BLaER1 treated with 17β-estradiol and CSF1 and Interleukin-3, amounts not matched to agents 10 nM and 100 nM (cell line): ENCODE results near the gene PRDX5.

ENCODE experiments used
- H3K27ac ChIP-seq, 11 experiments: shearing (Covaris generic); formaldehyde crosslinking; 2 replicates each; pipeline ENCODE4 v1.8.1; 2022
- H3K27me3 ChIP-seq, 11 experiments: shearing (Covaris generic); formaldehyde crosslinking; 2 replicates each; pipeline ENCODE4 v1.8.1; 2022
- H3K36me3 ChIP-seq, 11 experiments: shearing (Covaris generic); formaldehyde crosslinking; 2 replicates each; pipeline ENCODE4 v1.8.1; 2022
- H3K4me1 ChIP-seq, 10 experiments: shearing (Covaris generic); formaldehyde crosslinking; 2 replicates each; pipeline ENCODE4 v1.8.1; 2022
- H3K4me2 ChIP-seq, 11 experiments: shearing (Covaris generic); formaldehyde crosslinking; 2 replicates each; pipeline ENCODE4 v1.8.1; 2022
- H3K4me3 ChIP-seq, 10 experiments: shearing (Covaris generic); formaldehyde crosslinking; 2 replicates each; pipeline ENCODE4 v1.8.1; 2022
- H3K9ac ChIP-seq, 11 experiments: shearing (Covaris generic); formaldehyde crosslinking; 2 replicates each; pipeline ENCODE4 v1.8.1; 2022
- H3K9me3 ChIP-seq, 11 experiments: shearing (Covaris generic); formaldehyde crosslinking; replicated peaks in 1 of 11; 2 replicates each; pipeline ENCODE4 v1.8.1; 2022
- H4K20me1 ChIP-seq, 11 experiments: shearing (Covaris generic); formaldehyde crosslinking; 2 replicates each; pipeline ENCODE4 v1.8.1; 2022
- Cebpa-rat ChIP-seq, 11 experiments: shearing (Covaris generic); IDR thresholded peaks; 2 replicates each; pipeline ENCODE4 v1.8.1; 2022

PRDX5 gene

DNA sequence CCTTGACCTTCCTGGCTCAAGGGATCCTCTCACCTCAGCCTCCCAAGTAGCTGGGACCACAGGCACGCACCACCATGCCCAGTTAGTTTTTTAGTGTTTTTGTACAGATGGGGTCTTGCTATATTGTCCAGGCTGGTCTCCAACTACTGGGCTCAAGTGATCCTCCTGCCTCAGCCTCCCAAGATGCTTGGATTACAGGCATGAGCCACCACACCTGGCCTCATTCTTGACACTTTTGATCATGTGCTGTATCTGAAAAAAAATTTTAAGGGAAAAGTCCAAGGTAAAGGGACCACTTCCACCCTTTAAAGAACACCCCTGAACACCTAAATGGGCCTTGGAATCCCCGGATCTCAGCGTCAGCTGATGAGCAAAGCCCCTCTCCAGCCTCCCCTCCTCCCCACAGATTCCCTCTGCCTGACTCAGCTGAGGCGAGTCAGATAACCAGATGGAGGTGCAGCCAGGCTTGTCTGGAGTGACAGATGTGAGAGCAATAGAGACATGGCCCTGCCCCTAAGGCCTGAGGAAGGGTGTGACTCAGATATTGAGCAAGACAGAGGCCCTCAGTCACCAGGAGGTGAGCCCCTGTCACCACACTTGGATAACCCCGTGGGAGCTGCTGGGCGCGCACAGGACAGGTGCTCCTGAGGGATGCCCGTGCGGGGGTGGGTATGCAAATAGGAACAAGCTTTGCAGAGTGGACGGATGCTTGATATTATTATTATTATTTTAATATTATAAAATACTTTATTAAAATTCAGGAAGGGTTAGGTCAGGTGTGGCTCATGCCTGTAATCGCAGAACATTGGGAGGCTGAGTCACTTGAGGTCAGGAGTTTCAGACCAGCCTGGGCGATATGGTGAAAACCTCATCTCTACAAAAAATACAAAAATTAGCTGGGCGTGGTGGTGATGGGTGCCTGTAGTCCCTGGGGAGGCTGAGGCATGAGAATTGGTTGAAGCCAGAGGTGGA lies 17.1 kb downstream of the PRDX5 start:
- Histone ChIP-seq H3K4me2 (peak overlapping the region; percentile 39 to 87 (median 73)), H3K9me3 (no peaks in the 10 kb centered on the region), H3K36me3 (no peaks in the 10 kb centered on the region), H3K9ac (peak overlapping the region in 9 of 11 experiments; percentile 31 to 68 (median 62); a peak in 17 of 22 replicates), H4K20me1 (no peaks in the 10 kb centered on the region), H3K27me3 (no peaks in the 10 kb centered on the region), H3K4me3 (peak overlapping the region in 1 of 10 experiments; percentile 39; a peak in 4 of 20 replicates), H3K27ac (peak overlapping the region in 9 of 11 experiments; percentile 47 to 93 (median 78); a peak in 18 of 22 replicates), H3K4me1 (peaks cover 49 to 93% (median 86%) of the 10 kb centered on the region in 10 experiments)
- TF ChIP-seq Cebpa-rat (IDR thresholded peaks at IDR 0.05) = peak in 9 of 11 experiments; percentile 92 to 99 (median 96); a peak in 18 of 22 replicates

DNA sequence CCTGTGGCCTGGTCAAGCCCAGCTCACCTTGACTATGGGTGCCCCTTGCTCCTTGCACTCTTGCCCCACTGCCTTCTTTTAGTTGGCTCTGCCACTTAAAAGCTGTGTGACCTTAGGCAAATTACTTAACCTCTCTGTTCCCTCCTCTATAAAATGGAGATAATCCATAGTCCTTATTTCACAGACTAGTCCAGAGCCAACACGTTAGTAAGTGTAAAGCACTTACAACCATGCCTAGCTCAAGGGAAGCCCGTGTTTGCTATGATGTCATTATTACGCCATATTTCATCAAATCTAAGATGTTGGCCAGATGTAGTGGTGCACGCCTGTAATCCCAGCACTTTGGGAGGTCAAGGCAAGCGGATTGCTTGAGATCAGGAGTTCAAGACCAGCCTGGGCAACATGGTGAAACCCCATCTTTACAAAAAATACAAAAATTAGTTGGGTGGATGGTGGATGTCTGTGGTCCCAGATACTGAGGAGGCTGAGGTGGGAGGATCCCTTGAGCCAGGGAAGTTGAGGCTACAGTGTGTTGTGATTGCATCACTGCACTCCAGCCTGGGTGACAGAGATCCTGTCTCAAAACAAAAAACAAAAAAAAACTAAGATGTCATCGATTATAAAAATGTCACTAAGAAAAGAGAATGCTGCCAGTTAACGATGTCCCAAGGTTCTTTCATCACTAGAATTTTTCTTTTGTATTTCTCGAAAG lies 19.8 kb downstream of the PRDX5 start:
- Histone ChIP-seq H3K4me3 (no peak overlapping the region), H3K4me2 (peak overlapping the region in 6 of 11 experiments; percentile 13 to 95 (median 41); a peak in 10 of 22 replicates), H3K9ac (peak overlapping the region in 2 of 11 experiments; percentile 12 to 31; a peak in 2 of 22 replicates), H3K36me3 (no peaks in the 10 kb centered on the region), H4K20me1 (no peaks in the 10 kb centered on the region), H3K4me1 (peaks cover 58 to 97% (median 92%) of the 10 kb centered on the region in 10 experiments), H3K27me3 (no peaks in the 10 kb centered on the region), H3K27ac (peak overlapping the region in 8 of 11 experiments; percentile 36 to 93 (median 86); a peak in 16 of 22 replicates), H3K9me3 (no peaks in the 10 kb centered on the region)
- TF ChIP-seq Cebpa-rat (IDR thresholded peaks at IDR 0.05) = peak in 4 of 11 experiments; percentile 4 to 77 (median 44); a peak in 4 of 22 replicates

DNA sequence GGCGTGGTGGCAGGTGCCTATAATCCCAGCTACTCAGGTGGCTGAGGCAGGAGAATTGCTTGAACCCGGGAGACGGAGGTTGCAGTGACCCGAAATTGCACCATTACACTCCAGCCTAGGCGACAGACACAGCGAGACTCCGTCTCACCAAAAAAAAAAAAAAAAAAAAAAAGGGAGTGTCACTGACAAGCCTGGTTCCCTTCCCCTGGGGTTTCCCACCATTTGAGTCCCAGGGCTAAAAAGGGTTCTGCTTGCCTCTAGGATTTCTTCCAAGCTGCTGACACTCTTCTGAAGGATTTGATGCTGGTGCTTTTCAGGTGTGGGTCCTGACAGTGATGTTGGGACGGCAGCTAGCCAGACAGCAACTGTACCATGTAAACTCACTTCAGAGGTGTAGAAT lies 20.8 kb downstream of the PRDX5 start:
- Histone ChIP-seq H3K27me3 (no peaks in the 10 kb centered on the region), H4K20me1 (no peaks in the 10 kb centered on the region; a peak in 1 of 22 replicates), H3K9ac (peak overlapping the region in 5 of 11 experiments; percentile 72 to 83 (median 78); a peak in 9 of 22 replicates), H3K4me3 (no peak overlapping the region), H3K36me3 (no peaks in the 10 kb centered on the region), H3K9me3 (no peaks in the 10 kb centered on the region), H3K4me1 (peaks cover 54 to 95% (median 93%) of the 10 kb centered on the region in 10 experiments), H3K4me2 (peak overlapping the region in 10 of 11 experiments; percentile 74 to 95 (median 90); a peak in 20 of 22 replicates), H3K27ac (peak overlapping the region in 9 of 11 experiments; percentile 4 to 93 (median 83); a peak in 15 of 22 replicates)
- no peak for TF ChIP-seq Cebpa-rat (IDR thresholded peaks at IDR 0.05)

DNA sequence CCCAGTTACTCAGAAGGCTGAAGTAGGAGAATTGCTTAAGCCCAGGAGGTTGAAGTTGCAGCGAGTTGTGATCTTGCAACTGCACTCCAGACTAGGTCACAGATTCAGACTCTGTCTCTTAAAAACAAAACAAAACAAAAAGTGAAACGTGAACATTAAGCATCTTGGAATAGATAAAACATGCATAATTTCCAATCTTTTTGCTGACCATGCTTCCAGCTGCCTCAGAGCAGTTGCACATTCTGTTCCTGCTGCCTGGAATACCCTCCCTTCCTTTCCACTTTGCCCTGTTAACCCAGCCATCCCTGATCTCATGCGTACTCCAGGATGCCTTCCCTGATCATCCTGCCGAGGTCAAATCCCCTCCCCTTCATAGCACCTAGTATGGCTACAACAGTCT lies 21.4 kb downstream of the PRDX5 start:
- Histone ChIP-seq H3K4me3 (0 out of 20 replicates have a peak overlapping the region, but pooled peaks of 2 of the 10 experiments have one; percentile 50 to 51), H4K20me1 (no peaks in the 10 kb centered on the region; a peak in 1 of 22 replicates), H3K36me3 (no peaks in the 10 kb centered on the region; a peak in 1 of 22 replicates), H3K9ac (peak overlapping the region in 9 of 11 experiments; percentile 63 to 83 (median 74); a peak in 17 of 22 replicates), H3K4me2 (peak overlapping the region; percentile 74 to 95 (median 90)), H3K27me3 (no peaks in the 10 kb centered on the region), H3K9me3 (no peaks in the 10 kb centered on the region), H3K27ac (peak overlapping the region in 9 of 11 experiments; percentile 66 to 93 (median 83); a peak in 18 of 22 replicates), H3K4me1 (peaks cover 54 to 94% (median 90%) of the 10 kb centered on the region in 10 experiments)
- TF ChIP-seq Cebpa-rat (IDR thresholded peaks at IDR 0.05) = peak in 2 of 11 experiments; percentile 8 to 49; a peak in 2 of 22 replicates

DNA sequence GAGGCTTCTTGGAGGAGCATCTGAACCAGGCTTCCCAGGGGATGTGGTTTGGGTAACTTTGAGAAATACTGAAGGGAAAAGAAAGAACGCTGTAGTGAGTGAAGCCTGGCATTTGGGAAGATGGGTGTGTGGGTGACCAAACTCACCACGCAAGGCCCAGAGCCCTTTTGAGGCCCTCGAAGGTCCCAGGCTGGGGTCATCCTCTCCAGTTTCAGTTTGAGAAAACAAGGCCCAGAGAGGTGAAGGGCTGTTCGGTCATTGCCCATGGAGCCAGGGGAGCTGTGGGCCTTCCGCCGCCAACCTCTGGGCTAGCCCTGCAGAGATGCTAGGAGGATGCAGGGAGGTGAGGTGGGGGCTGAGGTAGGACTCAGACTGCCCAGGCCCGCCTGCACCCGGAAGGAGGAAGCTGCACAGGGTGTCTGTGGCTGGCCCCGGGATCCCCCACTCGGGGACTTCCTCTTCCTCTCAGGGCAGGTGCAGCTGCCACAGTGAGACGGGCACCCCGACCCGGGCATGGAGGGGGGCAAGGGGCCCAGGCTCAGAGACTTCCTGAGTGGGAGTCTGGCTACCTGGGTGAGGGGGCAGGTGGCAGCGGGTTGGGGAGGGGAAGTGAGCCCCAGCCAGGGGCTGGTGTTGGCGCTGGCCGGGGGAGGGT lies 22.0 kb downstream of the PRDX5 start, which contains the start of gene CCDC88B:
CCDC88B (plus strand) TSS at position 451 of the 655 bp plus-strand sequence; CDS start at position 514, 63 bp downstream.
- Histone ChIP-seq H3K4me1 (peaks cover 51 to 93% (median 85%) of the 10 kb centered on the region in 10 experiments), H3K27ac (peak within 1 kb of the TSS; percentile 33 to 93 (median 82); a peak in 21 of 22 replicates), H3K9ac (peak within 1 kb of the TSS; percentile 63 to 83 (median 73); a peak in 21 of 22 replicates), H3K9me3 (no peaks in the 10 kb centered on the region), H3K27me3 (no peaks in the 10 kb centered on the region), H4K20me1 (no peaks in the 10 kb centered on the region; a peak in 1 of 22 replicates), H3K4me2 (peak within 1 kb of the TSS; percentile 74 to 95 (median 90)), H3K36me3 (no peaks in the 10 kb centered on the region; a peak in 2 of 22 replicates), H3K4me3 (peak within 1 kb of the TSS; percentile 33 to 65 (median 50))
- no peak for TF ChIP-seq Cebpa-rat (IDR thresholded peaks at IDR 0.05)

DNA sequence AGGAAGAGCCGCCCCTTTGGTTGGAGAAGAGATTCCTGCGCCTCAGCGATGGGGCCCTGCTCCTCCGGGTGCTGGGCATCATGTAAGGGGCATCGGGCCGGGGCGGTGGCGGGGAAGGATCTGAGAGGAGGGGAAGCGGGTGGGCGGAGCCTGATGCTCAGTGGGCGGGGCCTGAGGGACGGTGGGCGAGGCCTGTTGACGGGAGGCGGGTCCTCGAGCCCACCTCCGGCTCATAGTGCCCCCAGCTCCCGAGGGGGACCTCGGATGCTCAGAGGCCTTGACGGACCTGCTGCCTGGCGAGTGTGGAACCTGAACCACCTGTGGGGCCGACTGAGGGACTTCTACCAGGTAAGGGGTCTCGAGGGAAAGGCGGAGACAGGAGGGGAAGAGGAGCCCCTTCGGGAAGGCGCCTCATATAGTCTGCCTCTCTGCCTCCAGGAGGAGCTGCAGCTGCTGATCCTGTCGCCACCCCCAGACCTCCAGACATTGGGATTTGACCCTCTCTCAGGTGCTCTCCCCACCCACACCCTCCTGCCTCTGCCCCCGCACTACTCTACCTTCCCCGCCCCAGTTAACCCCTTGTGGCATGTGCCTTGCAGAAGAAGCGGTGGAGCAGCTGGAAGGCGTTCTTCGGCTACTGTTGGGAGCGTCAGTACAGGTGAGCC lies 22.9 kb downstream of the PRDX5 start:
- TF ChIP-seq Cebpa-rat (IDR thresholded peaks at IDR 0.05) = no peak
- Histone ChIP-seq H3K4me1 (peaks cover 43 to 95% (median 82%) of the 10 kb centered on the region in 10 experiments), H3K9me3 (no peaks in the 10 kb centered on the region), H3K27me3 (no peaks in the 10 kb centered on the region), H4K20me1 (no peaks in the 10 kb centered on the region; a peak in 1 of 22 replicates), H3K9ac (peak overlapping the region; percentile 63 to 83 (median 73); a peak in 21 of 22 replicates), H3K36me3 (no peaks in the 10 kb centered on the region; a peak in 2 of 22 replicates), H3K27ac (peak overlapping the region; percentile 33 to 93 (median 82); a peak in 21 of 22 replicates), H3K4me3 (peak overlapping the region; percentile 33 to 65 (median 50)), H3K4me2 (peak overlapping the region; percentile 74 to 95 (median 90))

DNA sequence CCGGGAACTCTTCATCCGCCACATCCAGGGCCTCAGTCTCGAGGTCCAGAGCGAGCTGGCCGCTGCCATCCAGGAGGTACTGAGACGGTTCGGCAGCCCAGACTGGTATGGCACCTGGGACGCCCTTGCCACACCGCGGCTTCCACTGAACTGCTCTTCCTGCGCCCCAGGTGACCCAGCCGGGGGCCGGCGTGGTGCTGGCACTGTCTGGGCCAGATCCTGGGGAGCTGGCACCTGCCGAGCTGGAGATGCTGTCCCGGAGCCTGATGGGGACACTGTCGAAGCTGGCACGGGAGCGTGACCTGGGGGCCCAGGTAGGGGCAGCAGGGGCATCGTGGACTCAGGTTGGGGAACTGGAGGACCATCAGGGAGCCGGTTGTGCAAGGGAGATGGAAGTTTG lies 23.5 kb downstream of the PRDX5 start:
- Histone ChIP-seq H4K20me1 (no peaks in the 10 kb centered on the region; a peak in 1 of 22 replicates), H3K4me1 (peaks cover 39 to 94% (median 81%) of the 10 kb centered on the region in 10 experiments), H3K9ac (peak overlapping the region in 8 of 11 experiments; percentile 63 to 83 (median 76); a peak in 12 of 22 replicates), H3K4me2 (peak overlapping the region; percentile 74 to 95 (median 90)), H3K27me3 (no peaks in the 10 kb centered on the region), H3K36me3 (no peaks in the 10 kb centered on the region; a peak in 2 of 22 replicates), H3K4me3 (peak overlapping the region in 6 of 10 experiments; percentile 48 to 65 (median 54); a peak in 7 of 20 replicates), H3K27ac (peak overlapping the region in 8 of 11 experiments; percentile 70 to 93 (median 86); a peak in 14 of 22 replicates), H3K9me3 (no peaks in the 10 kb centered on the region)
- no peak for TF ChIP-seq Cebpa-rat (IDR thresholded peaks at IDR 0.05)
